Endothelial cell of umbilical vein (primary cell): ENCODE results near the gene KLHDC1. TPM values are rescaled to one million over a fixed set of nuclear protein-coding genes. Genes with fewer than 3 reads are reported as not detected.

Experiments
- BruUV-seq: library from RNA; stranded (reverse); fragments of 400-500 nt; replicated peaks from 2 replicates; lab custom pipeline; 2021; lab: Mats Ljungman, UMichigan
- CTCF ChIA-PET: fragments of 300-600, 350-600 bp; sonication (Branson Sonifier 250); formaldehyde crosslinking; loops from one replicate; lab custom pipeline; 2021; ENCODE audit warnings: antibody characterized with exemption, inconsistent platforms; lab: Charles Lee
- POLR2A ChIA-PET: fragments of 300-600, 350-600 bp; sonication (Branson Sonifier 250); formaldehyde crosslinking; loops from one replicate; lab custom pipeline; 2021; ENCODE audit warnings: antibody characterized with exemption, inconsistent platforms; lab: Charles Lee
- DNase-seq: peaks from one replicate; pipeline ENCODE4 v3.0.0-alpha.2; 2011; ENCODE audit warnings: low read depth, low spot score
- FAIRE-seq: peaks from 2 replicates; lab custom pipeline; 2011; peaks lifted over from hg19 to GRCh38; lab: Jason Lieb, UNC
- H2AFZ ChIP-seq: 2 replicates; pipeline ENCODE4 v1.6.0; 2012; ENCODE audit warnings: low read depth, low read length, control low read depth, inconsistent platforms
- H3K27ac ChIP-seq: 2 replicates; pipeline ENCODE4 v1.5.1; 2011; ENCODE audit warnings: low read depth, mild to moderate bottlenecking, control low read depth, low read length, moderate library complexity; ENCODE audit not compliant: insufficient read depth
- H3K27me3 ChIP-seq, 2 experiments: 2 replicates each; pipeline versions ENCODE4 v1.6.0 to v1.6.1; 2011; ENCODE audit warnings: low read length in 2 of 2, mixed read lengths in 1 of 2; ENCODE audit not compliant: control insufficient read depth in 2 of 2, insufficient read depth in 2 of 2
- H3K36me3 ChIP-seq, 2 experiments: 2 replicates in 1 of 2; 3 replicates in 1 of 2; pipeline ENCODE4 v1.5.1; 2011; ENCODE audit warnings: low read length in 2 of 2, mild to moderate bottlenecking in 1 of 2, moderate library complexity in 1 of 2; ENCODE audit not compliant: control insufficient read depth in 2 of 2, insufficient read depth in 2 of 2; ENCODE audit errors: extremely low read depth in 1 of 2
- H3K4me1 ChIP-seq: 3 replicates; pipeline ENCODE4 v1.5.1; 2011; ENCODE audit warnings: mild to moderate bottlenecking, low read length; ENCODE audit not compliant: control insufficient read depth, insufficient read depth; ENCODE audit errors: extremely low read depth
- H3K4me2 ChIP-seq: 2 replicates; pipeline ENCODE4 v1.6.1; 2011; ENCODE audit warnings: low read length, control low read depth, mixed read lengths; ENCODE audit not compliant: insufficient read depth
- H3K4me3 ChIP-seq, 3 experiments: fragments of 200-600 bp in 1 of 3; sonication (generic), shearing (Covaris generic) in 1 of 3; replicated peaks in 1 of 3; 2 replicates each; pipeline ENCODE4 v1.5.1; 2011 to 2016; ENCODE audit warnings: control low read depth in 3 of 3, low read length in 3 of 3, mild to moderate bottlenecking in 2 of 3, inconsistent platforms in 1 of 3, low read depth in 1 of 3, moderate library complexity in 1 of 3; ENCODE audit not compliant: insufficient read depth in 1 of 3
- H3K79me2 ChIP-seq: 2 replicates; pipeline ENCODE4 v1.6.0; 2012; ENCODE audit warnings: low read length, inconsistent platforms; ENCODE audit not compliant: control insufficient read depth, insufficient read depth
- H3K9ac ChIP-seq: replicated peaks from 2 replicates; pipeline ENCODE3; 2011; ENCODE audit warnings: low read length, control low read depth; ENCODE audit not compliant: insufficient read depth; ENCODE audit errors: extremely low read depth
- H3K9me1 ChIP-seq: replicated peaks from 3 replicates; pipeline ENCODE4 v1.6.0; 2011; ENCODE audit warnings: mild to moderate bottlenecking, low read length; ENCODE audit not compliant: control insufficient read depth, insufficient read depth; ENCODE audit errors: extremely low read depth
- H3K9me3 ChIP-seq: replicated peaks from 2 replicates; pipeline ENCODE4 v1.5.1; 2012; ENCODE audit warnings: low read length, inconsistent platforms; ENCODE audit not compliant: control insufficient read depth, insufficient read depth
- H4K20me1 ChIP-seq: replicated peaks from 2 replicates; pipeline ENCODE3; 2011; ENCODE audit warnings: mild to moderate bottlenecking, low read length; ENCODE audit not compliant: control insufficient read depth, insufficient read depth; ENCODE audit errors: extremely low read depth
- EZH2 ChIP-seq: IDR thresholded peaks from 2 replicates; pipeline ENCODE4 v1.6.1; 2012; ENCODE audit warnings: borderline replicate concordance, low read depth, mild to moderate bottlenecking, moderate library complexity, low read length, inconsistent platforms; ENCODE audit not compliant: severe bottlenecking
- FOS ChIP-seq: IDR thresholded peaks from 2 replicates; pipeline ENCODE4 v1.6.1; 2011; ENCODE audit warnings: mild to moderate bottlenecking, low read length, moderate library complexity, borderline replicate concordance; ENCODE audit not compliant: insufficient read depth
- GATA2 ChIP-seq: IDR thresholded peaks from 2 replicates; pipeline ENCODE4 v1.7.0; 2011; ENCODE audit warnings: low read depth, mild to moderate bottlenecking, moderate library complexity, mixed read lengths, low read length; ENCODE audit not compliant: insufficient read length, insufficient read depth
- JUN ChIP-seq: IDR thresholded peaks from 2 replicates; pipeline ENCODE4 v1.6.1; 2011; ENCODE audit warnings: borderline replicate concordance, low read depth; ENCODE audit not compliant: insufficient read length, insufficient read depth
- MYC ChIP-seq: IDR thresholded peaks from one replicate; pipeline ENCODE4 v1.6.1; 2011; ENCODE audit warnings: mild to moderate bottlenecking, low read depth, low read length
- POLR2A ChIP-seq: IDR thresholded peaks from 2 replicates; pipeline ENCODE4 v1.6.1; 2012; ENCODE audit warnings: low read depth, mild to moderate bottlenecking, control low read depth, low read length
- POLR2AphosphoS5 ChIP-seq: IDR thresholded peaks from 2 replicates; pipeline ENCODE4 v1.6.1; 2012; ENCODE audit warnings: low read depth, mild to moderate bottlenecking, control low read depth, low read length, moderate library complexity; ENCODE audit not compliant: insufficient read depth
- dilution Hi-C: fragments of 300-500 bp; cut with MboI; formaldehyde crosslinking; loops from one replicate; pipeline ENCODE4 v1.15.0; 2019; ENCODE audit warnings: low sequenced_read_pairs; ENCODE audit not compliant: extremely low pct_ligation_motif_present
- intact Hi-C: fragments of 100-400 bp; cut with micrococcal nuclease; formaldehyde crosslinking; loops from one replicate; pipeline ENCODE4 v1.10.0; 2022
- polyA plus RNA-seq, 4 experiments: library from polyadenylated mRNA; depleted of rRNA in 3 of 4; stranded (reverse) in 3 of 4; unstranded in 1 of 4; fragments of >200 nt; gene quantifications; 2 replicates each; pipeline versions ENCODE4 v1.2.1 to v1.2.3, GENCODE V29; 2011 to 2012; ENCODE audit warnings: missing spikeins in 1 of 4
- total RNA-seq: library from RNA; stranded (reverse); gene quantifications from 2 replicates; pipeline ENCODE4 v1.2.3, GENCODE V29; 2021
- TF ChIP-seq, protein P1 (sequence below): IDR thresholded peaks from 2 replicates; pipeline ENCODE4 v1.6.1; 2011; ENCODE audit not compliant: insufficient read depth, insufficient read length
- TF ChIP-seq, protein P2 (sequence below), 2 donors: IDR thresholded peaks; 1 replicate in 1 of 2; 2 replicates in 1 of 2; pipeline ENCODE4 v1.5.1; 2011; ENCODE audit warnings: low read length in 2 of 2, mild to moderate bottlenecking in 2 of 2, moderate library complexity in 2 of 2, control low read depth in 1 of 2, inconsistent platforms in 1 of 2, low read depth in 1 of 2; ENCODE audit not compliant: insufficient read depth in 1 of 2; ENCODE audit errors: extremely low read depth in 1 of 2

The KLHDC1 gene
- total and polyA plus RNA-seq, 2 donors (not counting 3 experiments of a cell fraction or from before 2014, with no cell fraction given), result 0.77 to 1.2 TPM

DNA sequence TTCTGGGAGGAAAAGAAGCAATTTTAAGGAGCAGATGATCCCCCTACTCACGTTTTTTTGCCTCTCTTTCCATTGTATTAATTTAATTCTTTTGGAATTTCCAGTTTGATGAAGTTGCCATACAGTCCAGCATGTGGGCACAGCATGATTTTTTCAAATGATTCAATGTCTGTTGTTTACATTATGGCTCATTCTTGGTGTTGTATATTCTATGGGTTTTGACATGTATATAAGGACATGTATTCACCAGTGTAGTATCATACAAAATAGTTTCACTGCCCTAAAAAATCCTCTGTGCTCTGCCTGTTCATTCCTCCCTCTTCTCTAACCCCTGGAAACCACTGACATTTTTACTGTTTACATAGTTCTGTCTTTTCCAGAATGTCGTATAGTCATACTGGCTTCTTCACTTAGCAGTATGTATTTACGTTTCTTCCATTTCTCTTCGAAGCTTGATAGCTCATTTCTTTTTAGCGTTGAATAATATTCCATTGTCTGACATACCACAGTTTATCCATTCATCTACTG, 61.7 kb downstream of the KLHDC1 start:
- BruUV-seq, result no TSS peak
- no peaks in the 10 kb centered on the region for H3K27me3 ChIP-seq
- H3K79me2 ChIP-seq, result no peaks in the 10 kb centered on the region
- ChIA-PET POLR2A (no interaction called here), CTCF (no interaction called here)
- no peak for DNase-seq
- H3K9ac ChIP-seq, result no peak overlapping the region
- H3K27ac ChIP-seq, result no peak overlapping the region
- H3K4me3 ChIP-seq, result no peak overlapping the region
- dilution Hi-C loops (no loop called here), intact Hi-C loops (no loop called here)
- no peaks in the 10 kb centered on the region for H3K9me3 ChIP-seq
- H2AFZ ChIP-seq, result no peak overlapping the region
- no peaks in the 10 kb centered on the region for H3K9me1 ChIP-seq
- H4K20me1 ChIP-seq, result no peaks in the 10 kb centered on the region
- TF ChIP-seq JUN (no peak), EZH2 (no peak), MYC (no peak)
- TF ChIP-seq, protein P1, sequence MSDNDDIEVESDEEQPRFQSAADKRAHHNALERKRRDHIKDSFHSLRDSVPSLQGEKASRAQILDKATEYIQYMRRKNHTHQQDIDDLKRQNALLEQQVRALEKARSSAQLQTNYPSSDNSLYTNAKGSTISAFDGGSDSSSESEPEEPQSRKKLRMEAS, result no peak
- H3K4me2 ChIP-seq, result no peak overlapping the region
- FAIRE-seq, result no peak
- no peaks in the 10 kb centered on the region for H3K4me1 ChIP-seq
- H3K36me3 ChIP-seq, result no peaks in the 10 kb centered on the region

DNA sequence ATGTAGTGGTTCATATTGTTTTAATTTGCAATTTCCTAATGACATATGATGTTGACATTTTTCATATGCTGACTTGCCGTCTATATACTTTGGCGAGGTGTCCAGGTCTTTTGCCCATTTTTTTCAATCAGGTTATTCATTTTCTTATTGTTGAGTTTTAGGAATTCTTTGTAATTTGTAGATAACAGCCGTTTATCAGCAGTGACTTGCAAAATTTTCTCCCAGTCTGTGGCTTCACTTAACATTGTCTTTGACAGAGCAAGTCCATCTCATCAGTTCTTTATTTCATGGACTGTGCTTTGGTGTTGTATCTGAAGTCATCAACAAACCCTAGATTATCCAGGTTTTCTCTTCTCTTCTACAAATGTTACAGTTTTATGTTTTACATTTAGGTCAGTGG, 62.5 kb downstream of the KLHDC1 start:
- Histone ChIP-seq H4K20me1 (no peaks in the 10 kb centered on the region), H2AFZ (no peak overlapping the region), H3K27ac (no peak overlapping the region), H3K9ac (no peak overlapping the region), H3K4me3 (no peak overlapping the region), H3K9me1 (no peaks in the 10 kb centered on the region), H3K36me3 (no peaks in the 10 kb centered on the region), H3K4me1 (no peaks in the 10 kb centered on the region), H3K4me2 (no peak overlapping the region), H3K9me3 (no peaks in the 10 kb centered on the region), H3K27me3 (no peaks in the 10 kb centered on the region), H3K79me2 (no peaks in the 10 kb centered on the region)
- POLR2A ChIA-PET, result no interaction called here
- dilution Hi-C loops, result no loop called here
- intact Hi-C loops, result no loop called here
- TF ChIP-seq MYC, result no peak
- TF ChIP-seq GATA2, result no peak
- no peak for TF ChIP-seq FOS
- TF ChIP-seq POLR2A, result no peak
- TF ChIP-seq, protein P1, result no peak
- TF ChIP-seq JUN, result no peak
- TF ChIP-seq, protein P2, sequence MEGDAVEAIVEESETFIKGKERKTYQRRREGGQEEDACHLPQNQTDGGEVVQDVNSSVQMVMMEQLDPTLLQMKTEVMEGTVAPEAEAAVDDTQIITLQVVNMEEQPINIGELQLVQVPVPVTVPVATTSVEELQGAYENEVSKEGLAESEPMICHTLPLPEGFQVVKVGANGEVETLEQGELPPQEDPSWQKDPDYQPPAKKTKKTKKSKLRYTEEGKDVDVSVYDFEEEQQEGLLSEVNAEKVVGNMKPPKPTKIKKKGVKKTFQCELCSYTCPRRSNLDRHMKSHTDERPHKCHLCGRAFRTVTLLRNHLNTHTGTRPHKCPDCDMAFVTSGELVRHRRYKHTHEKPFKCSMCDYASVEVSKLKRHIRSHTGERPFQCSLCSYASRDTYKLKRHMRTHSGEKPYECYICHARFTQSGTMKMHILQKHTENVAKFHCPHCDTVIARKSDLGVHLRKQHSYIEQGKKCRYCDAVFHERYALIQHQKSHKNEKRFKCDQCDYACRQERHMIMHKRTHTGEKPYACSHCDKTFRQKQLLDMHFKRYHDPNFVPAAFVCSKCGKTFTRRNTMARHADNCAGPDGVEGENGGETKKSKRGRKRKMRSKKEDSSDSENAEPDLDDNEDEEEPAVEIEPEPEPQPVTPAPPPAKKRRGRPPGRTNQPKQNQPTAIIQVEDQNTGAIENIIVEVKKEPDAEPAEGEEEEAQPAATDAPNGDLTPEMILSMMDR (IDR thresholded peaks at IDR 0.05; ENCODE audit: extremely low read depth in 1 of 2, insufficient read depth in 1 of 2, low read depth in 1 of 2, low read length in 2 of 2), result no peak
- TF ChIP-seq EZH2, result no peak
- no peak for TF ChIP-seq POLR2AphosphoS5
- CTCF ChIA-PET, result no interaction called here
- FAIRE-seq, result no peak
- no TSS peak for BruUV-seq
- DNase-seq, result no peak
